Neural progenitor cell (in vitro differentiated cells): Measurements from ENCODE around the gene IGFBP6.

Source experiments
- CTCF ChIP-seq: fragments of 200-600 bp; sonication (generic); IDR thresholded peaks from 2 replicates; pipeline ENCODE4 v1.5.1; 2017; ENCODE audit warnings: antibody characterized with exemption, mild to moderate bottlenecking
- EZH2 ChIP-seq: fragments of 200-600 bp; sonication (generic); IDR thresholded peaks from 2 replicates; pipeline ENCODE4 v1.6.1; 2017; ENCODE audit warnings: antibody characterized with exemption, mild to moderate bottlenecking, moderate library complexity

GRCh38 chr12:53056296-53056695 is 41.2 kb upstream of the IGFBP6 start:
- TF ChIP-seq CTCF (no peak), EZH2 (no peak)
